Gastrocnemius medialis (tissue), 4 donors: Measurements from ENCODE around the gene ASB1.

Source experiments
- POLR2A ChIP-seq, 2 donors: fragments of 450-650 bp; IDR thresholded peaks; one replicate each; pipeline ENCODE4 v1.6.1; 2017; ENCODE audit warnings: antibody characterized with exemption in 2 of 2, mild to moderate bottlenecking in 2 of 2, moderate library complexity in 2 of 2
- TF ChIP-seq, protein P1 (sequence below), 5 experiments: fragments of 450-650 bp in 3 of 5; fragments of 200-600 bp in 2 of 5; sonication (generic) in 2 of 5; IDR thresholded peaks in 4 of 5; conservative IDR thresholded peaks in 1 of 5; 1 replicate in 4 of 5; 2 replicates in 1 of 5; pipeline ENCODE4 v1.5.1; 2016 to 2019; ENCODE audit warnings: antibody characterized with exemption in 5 of 5, mild to moderate bottlenecking in 3 of 5, moderate library complexity in 3 of 5

DNA sequence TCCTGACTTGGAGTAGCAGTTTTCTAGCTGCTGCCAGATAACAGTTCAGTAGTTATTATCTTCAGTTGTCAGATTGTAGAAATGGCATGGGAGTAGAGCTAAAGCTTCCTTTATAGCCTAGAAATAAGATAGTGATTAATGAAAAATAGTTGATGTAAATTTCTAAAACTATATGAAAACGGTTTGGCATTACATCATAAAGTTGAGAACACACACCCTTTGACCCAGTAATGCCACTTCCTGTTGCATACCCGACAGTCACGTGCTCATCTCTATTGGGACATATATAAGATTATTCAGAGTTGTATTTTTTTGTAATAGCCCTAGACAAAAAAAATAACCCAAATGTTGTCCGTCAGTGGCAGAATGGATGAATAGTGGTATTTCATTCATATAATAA lies 39.4 kb upstream of the ASB1 start:
- TF ChIP-seq, protein P1, sequence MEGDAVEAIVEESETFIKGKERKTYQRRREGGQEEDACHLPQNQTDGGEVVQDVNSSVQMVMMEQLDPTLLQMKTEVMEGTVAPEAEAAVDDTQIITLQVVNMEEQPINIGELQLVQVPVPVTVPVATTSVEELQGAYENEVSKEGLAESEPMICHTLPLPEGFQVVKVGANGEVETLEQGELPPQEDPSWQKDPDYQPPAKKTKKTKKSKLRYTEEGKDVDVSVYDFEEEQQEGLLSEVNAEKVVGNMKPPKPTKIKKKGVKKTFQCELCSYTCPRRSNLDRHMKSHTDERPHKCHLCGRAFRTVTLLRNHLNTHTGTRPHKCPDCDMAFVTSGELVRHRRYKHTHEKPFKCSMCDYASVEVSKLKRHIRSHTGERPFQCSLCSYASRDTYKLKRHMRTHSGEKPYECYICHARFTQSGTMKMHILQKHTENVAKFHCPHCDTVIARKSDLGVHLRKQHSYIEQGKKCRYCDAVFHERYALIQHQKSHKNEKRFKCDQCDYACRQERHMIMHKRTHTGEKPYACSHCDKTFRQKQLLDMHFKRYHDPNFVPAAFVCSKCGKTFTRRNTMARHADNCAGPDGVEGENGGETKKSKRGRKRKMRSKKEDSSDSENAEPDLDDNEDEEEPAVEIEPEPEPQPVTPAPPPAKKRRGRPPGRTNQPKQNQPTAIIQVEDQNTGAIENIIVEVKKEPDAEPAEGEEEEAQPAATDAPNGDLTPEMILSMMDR (IDR thresholded peaks at IDR 0.05 in 4 of 5, conservative IDR thresholded peaks at IDR 0.05 in 1 of 5): no peak
- no peak for TF ChIP-seq POLR2A (IDR thresholded peaks at IDR 0.05)
